ENCODE measurements around the gene STAG1. TPM values are rescaled to one million over a fixed set of nuclear protein-coding genes. Genes with fewer than 3 reads are reported as not detected.

Gene STAG1
- total and polyA plus RNA-seq, 9 of the 15 experiments (the other 6 are each of a cell fraction or from before 2014, with no cell fraction given) = 2.7 to 17.7 (median 8.8) TPM

DNA sequence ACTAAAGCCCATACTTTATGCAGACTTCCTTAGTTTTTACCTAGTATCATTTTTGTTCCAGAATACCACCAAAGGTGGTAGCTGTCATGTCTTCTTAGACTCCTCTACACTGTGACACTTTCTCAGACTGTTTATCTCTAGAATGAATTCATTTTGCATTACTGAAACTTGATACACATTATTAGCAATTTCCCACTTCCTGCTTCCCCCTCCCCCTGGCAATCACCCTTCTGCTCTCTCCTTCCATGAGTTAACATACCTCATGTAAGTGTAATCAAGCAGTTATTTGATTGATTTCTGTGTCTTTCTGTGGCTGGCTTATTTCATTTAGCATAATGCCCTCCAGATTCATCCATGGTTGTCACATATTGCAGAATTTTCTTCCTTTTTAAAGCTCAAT lies 204.9 kb downstream of the STAG1 start:
- Histone ChIP-seq H3K4me2 (ENCODE audit: insufficient read depth, low read length) (no peak overlapping the region), H3K79me2 (ENCODE audit: control insufficient read depth, insufficient read depth, low read length) (no peaks in the 10 kb centered on the region), H2AFZ (ENCODE audit: low read depth, low read length) (no peak overlapping the region), H3K36me3 (ENCODE audit: control insufficient read depth, insufficient read depth, low read length) (no peaks in the 10 kb centered on the region), H3K4me1 (replicated peaks in 1 of 2; ENCODE audit: control insufficient read depth in 2 of 2, insufficient read depth in 2 of 2, low read length in 2 of 2) (no peaks in the 10 kb centered on the region), H3K9ac (ENCODE audit: insufficient read depth in 1 of 2, low read depth in 2 of 2, low read length in 2 of 2) (no peak overlapping the region), H3K27me3 (ENCODE audit: control insufficient read depth in 2 of 2, insufficient read depth in 2 of 2, low read length in 2 of 2) (no peaks in the 10 kb centered on the region), H3K27ac (ENCODE audit: extremely low read depth, low read depth, low read length) (no peak overlapping the region), H3K9me3 (replicated peaks; ENCODE audit: control insufficient read depth, insufficient read depth, low read depth, low read length) (no peaks in the 10 kb centered on the region), H3K4me3 (no peak overlapping the region), H3K9me1 (ENCODE audit: control insufficient read depth, insufficient read depth, low read length) (no peaks in the 10 kb centered on the region), H4K20me1 (replicated peaks; ENCODE audit: control insufficient read depth, insufficient read depth, low read length) (no peaks in the 10 kb centered on the region)
- intact Hi-C loops (cut with micrococcal nuclease) (loop anchor here (5.0 to 10.0 kb wide), 3 partner anchors 152 to 472 kb away; no protein-coding TSS in a partner anchor), in situ Hi-C loops (cut with MboI) (loop anchor here (25.0 kb wide), 1 partner anchor 465 kb away; no protein-coding TSS in a partner anchor)
- BruUV-seq (replicated peaks) = no TSS peak
- FAIRE-seq (no peak), DNase-seq (ENCODE audit: extremely low read depth in 1 of 4, low spot score in 3 of 4) (no peak), ATAC-seq (no peak)
- POLR2A ChIA-PET = interaction anchor here (0.7 to 1.0 kb wide), 2 partner anchors 10 to 205 kb away, joined by 3 to 4 read pairs; partner anchors contain the start of gene STAG1
- CTCF ChIA-PET (ENCODE audit: low intra/inter-chr PET ratio) = interaction anchor here (0.6 to 3.2 kb wide), 2 partner anchors 205 to 451 kb away, joined by 5 to 37 read pairs; partner anchors contain the start of gene STAG1
- TF ChIP-seq SAFB2 (IDR thresholded peaks at IDR 0.05; ENCODE audit: borderline replicate concordance, low read depth, low read length, severe bottlenecking) (no peak), PYGO2 (tag; IDR thresholded peaks at IDR 0.05) (no peak)
- TF ChIP-seq, protein P1, sequence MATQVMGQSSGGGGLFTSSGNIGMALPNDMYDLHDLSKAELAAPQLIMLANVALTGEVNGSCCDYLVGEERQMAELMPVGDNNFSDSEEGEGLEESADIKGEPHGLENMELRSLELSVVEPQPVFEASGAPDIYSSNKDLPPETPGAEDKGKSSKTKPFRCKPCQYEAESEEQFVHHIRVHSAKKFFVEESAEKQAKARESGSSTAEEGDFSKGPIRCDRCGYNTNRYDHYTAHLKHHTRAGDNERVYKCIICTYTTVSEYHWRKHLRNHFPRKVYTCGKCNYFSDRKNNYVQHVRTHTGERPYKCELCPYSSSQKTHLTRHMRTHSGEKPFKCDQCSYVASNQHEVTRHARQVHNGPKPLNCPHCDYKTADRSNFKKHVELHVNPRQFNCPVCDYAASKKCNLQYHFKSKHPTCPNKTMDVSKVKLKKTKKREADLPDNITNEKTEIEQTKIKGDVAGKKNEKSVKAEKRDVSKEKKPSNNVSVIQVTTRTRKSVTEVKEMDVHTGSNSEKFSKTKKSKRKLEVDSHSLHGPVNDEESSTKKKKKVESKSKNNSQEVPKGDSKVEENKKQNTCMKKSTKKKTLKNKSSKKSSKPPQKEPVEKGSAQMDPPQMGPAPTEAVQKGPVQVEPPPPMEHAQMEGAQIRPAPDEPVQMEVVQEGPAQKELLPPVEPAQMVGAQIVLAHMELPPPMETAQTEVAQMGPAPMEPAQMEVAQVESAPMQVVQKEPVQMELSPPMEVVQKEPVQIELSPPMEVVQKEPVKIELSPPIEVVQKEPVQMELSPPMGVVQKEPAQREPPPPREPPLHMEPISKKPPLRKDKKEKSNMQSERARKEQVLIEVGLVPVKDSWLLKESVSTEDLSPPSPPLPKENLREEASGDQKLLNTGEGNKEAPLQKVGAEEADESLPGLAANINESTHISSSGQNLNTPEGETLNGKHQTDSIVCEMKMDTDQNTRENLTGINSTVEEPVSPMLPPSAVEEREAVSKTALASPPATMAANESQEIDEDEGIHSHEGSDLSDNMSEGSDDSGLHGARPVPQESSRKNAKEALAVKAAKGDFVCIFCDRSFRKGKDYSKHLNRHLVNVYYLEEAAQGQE (IDR thresholded peaks at IDR 0.05; ENCODE audit: borderline replicate concordance) = no peak
- TF ChIP-seq, protein P1 (CRISPR knock-in tag; IDR thresholded peaks at IDR 0.05; ENCODE audit: low read depth) = no peak

Measured in K562 (cell line).